ENCODE data around the gene ARHGAP9. TPM values are rescaled to one million over a fixed set of nuclear protein-coding genes. Genes with fewer than 3 reads are reported as not detected.

ARHGAP9 gene
- total RNA-seq, 1 donor from 2014 or later: 102 TPM

GRCh38 chr12:57460468-57460784, 19.2 kb downstream of the ARHGAP9 start:
- Mint-ChIP-seq H3K4me3 (peak overlapping the region; percentile 78), H3K27ac (no peak overlapping the region), H3K4me1 (peaks cover 52% of the 10 kb centered on the region), H3K27me3 (peaks cover 20% of the 10 kb centered on the region), H3K9me3 (no peaks in the 10 kb centered on the region), H3K36me3 (ENCODE audit: low read depth) (no peaks in the 10 kb centered on the region)
- intact Hi-C loops (cut with micrococcal nuclease): loop anchor here (5.0 kb wide), 2 partner anchors 162 to 282 kb away; no protein-coding TSS in a partner anchor
- peak; percentile 74 for DNase-seq

- peak within 1 kb of the TSS; percentile 95 for H3K4me3 Mint-ChIP-seq
- DNase-seq: peak; percentile 59
- no peaks in the 10 kb centered on the region for H3K9me3 Mint-ChIP-seq
- intact Hi-C loops (cut with micrococcal nuclease): loop anchor here (1.0 to 5.0 kb wide), 6 partner anchors 16 to 282 kb away; partner anchors contain the start of genes DDIT3 and R3HDM2
- H3K27ac Mint-ChIP-seq: peak within 1 kb of the TSS; percentile 90
- H3K36me3 Mint-ChIP-seq (ENCODE audit: low read depth): no peaks in the 10 kb centered on the region
- H3K4me1 Mint-ChIP-seq: peaks cover 51% of the 10 kb centered on the region
- peaks cover 20% of the 10 kb centered on the region for H3K27me3 Mint-ChIP-seq
Observed at GRCh38 chr12:57459750-57460467, 19.8 kb downstream of the ARHGAP9 start, which contains the start of gene GLI1. Gene GLI1, plus strand, starts transcription at chr12:57459785. Its CDS starts 3,907 bp downstream, at chr12:57463692.

- intact Hi-C loops (cut with micrococcal nuclease): loop anchor here (1.0 to 2.0 kb wide), 4 partner anchors 17 to 178 kb away; partner anchors contain the start of genes DDIT3 and R3HDM2
- Mint-ChIP-seq H3K27ac (peak overlapping the region; percentile 90), H3K4me3 (peak overlapping the region; percentile 95), H3K9me3 (no peaks in the 10 kb centered on the region), H3K36me3 (ENCODE audit: low read depth) (no peaks in the 10 kb centered on the region), H3K27me3 (peaks cover 20% of the 10 kb centered on the region), H3K4me1 (peaks cover 48% of the 10 kb centered on the region)
- DNase-seq: peak; percentile 98
Observed at GRCh38 chr12:57459055-57459749, 20.5 kb downstream of the ARHGAP9 start.

GRCh38 chr12:57458665-57459054, 21.0 kb downstream of the ARHGAP9 start:
- intact Hi-C loops (cut with micrococcal nuclease): loop anchor here (1.0 to 2.0 kb wide), 4 partner anchors 18 to 178 kb away; partner anchors contain the start of genes DDIT3 and R3HDM2
- Mint-ChIP-seq H3K4me3 (peak overlapping the region; percentile 95), H3K27ac (peak overlapping the region; percentile 90), H3K4me1 (peaks cover 43% of the 10 kb centered on the region), H3K27me3 (peaks cover 17% of the 10 kb centered on the region), H3K9me3 (no peaks in the 10 kb centered on the region), H3K36me3 (ENCODE audit: low read depth) (no peaks in the 10 kb centered on the region)
- no peak for DNase-seq

GRCh38 chr12:57456737-57457490, 22.8 kb downstream of the ARHGAP9 start:
- no peaks in the 10 kb centered on the region for H3K9me3 Mint-ChIP-seq
- H3K36me3 Mint-ChIP-seq (ENCODE audit: low read depth): no peaks in the 10 kb centered on the region
- no peak overlapping the region for H3K27ac Mint-ChIP-seq
- DNase-seq: no peak
- intact Hi-C loops (cut with micrococcal nuclease): no loop called here
- H3K27me3 Mint-ChIP-seq: peaks cover 12% of the 10 kb centered on the region
- H3K4me1 Mint-ChIP-seq: peaks cover 36% of the 10 kb centered on the region
- H3K4me3 Mint-ChIP-seq: no peak overlapping the region

GRCh38 chr12:57456145-57456700, 23.4 kb downstream of the ARHGAP9 start:
- peaks cover 9% of the 10 kb centered on the region for H3K27me3 Mint-ChIP-seq
- DNase-seq: peak; percentile 86
- H3K4me1 Mint-ChIP-seq: peaks cover 32% of the 10 kb centered on the region
- peak overlapping the region; percentile 53 for H3K4me3 Mint-ChIP-seq
- intact Hi-C loops (cut with micrococcal nuclease): no loop called here
- H3K27ac Mint-ChIP-seq: no peak overlapping the region
- H3K36me3 Mint-ChIP-seq (ENCODE audit: low read depth): no peaks in the 10 kb centered on the region
- H3K9me3 Mint-ChIP-seq: no peaks in the 10 kb centered on the region

- peak overlapping the region; percentile 53 for H3K4me3 Mint-ChIP-seq
- H3K27ac Mint-ChIP-seq: no peak overlapping the region
- H3K36me3 Mint-ChIP-seq (ENCODE audit: low read depth): no peaks in the 10 kb centered on the region
- H3K27me3 Mint-ChIP-seq: peaks cover 6% of the 10 kb centered on the region
- intact Hi-C loops (cut with micrococcal nuclease): no loop called here
- H3K4me1 Mint-ChIP-seq: peaks cover 28% of the 10 kb centered on the region
- no peak for DNase-seq
- no peaks in the 10 kb centered on the region for H3K9me3 Mint-ChIP-seq
Observed at GRCh38 chr12:57455374-57456144, 24.1 kb downstream of the ARHGAP9 start.

- DNase-seq: no peak
- peak within 1 kb of the TSS; percentile 53 for H3K4me3 Mint-ChIP-seq
- intact Hi-C loops (cut with micrococcal nuclease): no loop called here
- H3K36me3 Mint-ChIP-seq (ENCODE audit: low read depth): no peaks in the 10 kb centered on the region
- peaks cover 24% of the 10 kb centered on the region for H3K4me1 Mint-ChIP-seq
- H3K27me3 Mint-ChIP-seq: peaks cover 2% of the 10 kb centered on the region
- H3K9me3 Mint-ChIP-seq: no peaks in the 10 kb centered on the region
- peak within 1 kb of the TSS; percentile 7 for H3K27ac Mint-ChIP-seq
Observed at GRCh38 chr12:57454566-57455373, 24.9 kb downstream of the ARHGAP9 start, which contains the start of gene INHBE. Gene INHBE, plus strand, starts transcription at chr12:57455307. Its CDS starts 230 bp downstream, at chr12:57455537.

GRCh38 chr12:57454213-57454565, 25.5 kb downstream of the ARHGAP9 start:
- Mint-ChIP-seq H3K36me3 (ENCODE audit: low read depth) (no peaks in the 10 kb centered on the region), H3K4me3 (no peak overlapping the region), H3K4me1 (peaks cover 19% of the 10 kb centered on the region), H3K27me3 (no peaks in the 10 kb centered on the region), H3K27ac (peak overlapping the region; percentile 7), H3K9me3 (no peaks in the 10 kb centered on the region)
- intact Hi-C loops (cut with micrococcal nuclease): no loop called here
- no peak for DNase-seq

GRCh38 chr12:57452937-57453509, 26.6 kb downstream of the ARHGAP9 start:
- peaks cover 13% of the 10 kb centered on the region for H3K4me1 Mint-ChIP-seq
- no peak overlapping the region for H3K27ac Mint-ChIP-seq
- DNase-seq: peak; percentile 87
- no peaks in the 10 kb centered on the region for H3K27me3 Mint-ChIP-seq
- no peaks in the 10 kb centered on the region for H3K9me3 Mint-ChIP-seq
- H3K4me3 Mint-ChIP-seq: no peak overlapping the region
- H3K36me3 Mint-ChIP-seq (ENCODE audit: low read depth): no peaks in the 10 kb centered on the region
- intact Hi-C loops (cut with micrococcal nuclease): loop anchor here (1.0 kb wide), 3 partner anchors 22 to 190 kb away; partner anchors contain the start of gene R3HDM2

GRCh38 chr12:57452181-57452936, 27.3 kb downstream of the ARHGAP9 start:
- H3K9me3 Mint-ChIP-seq: no peaks in the 10 kb centered on the region
- DNase-seq: no peak
- no peak overlapping the region for H3K27ac Mint-ChIP-seq
- intact Hi-C loops (cut with micrococcal nuclease): no loop called here
- H3K36me3 Mint-ChIP-seq (ENCODE audit: low read depth): no peaks in the 10 kb centered on the region
- peak overlapping the region; percentile 36 for H3K4me3 Mint-ChIP-seq
- peaks cover 13% of the 10 kb centered on the region for H3K4me1 Mint-ChIP-seq
- no peaks in the 10 kb centered on the region for H3K27me3 Mint-ChIP-seq

All from activated CD4-positive, alpha-beta T cell treated with anti-CD3 and anti-CD28 coated beads, Interleukin-2, amount 10 ng/mL, durations not matched to agents 24 days and 14 days (primary cell).